Esophagus muscularis mucosa (tissue), 3 donors: ENCODE data around the gene TBC1D8.

Experiments
- POLR2A ChIP-seq: fragments of 450-650 bp; IDR thresholded peaks from one replicate; pipeline ENCODE4 v1.6.1; 2017; ENCODE audit warnings: antibody characterized with exemption, moderate library complexity, mild to moderate bottlenecking, low read depth
- TF ChIP-seq, protein P1 (sequence below), 3 experiments: fragments of 200-600 bp in 2 of 3; fragments of 450-650 bp in 1 of 3; sonication (generic) in 2 of 3; IDR thresholded peaks; one replicate each; pipeline ENCODE4 v1.5.1; 2017 to 2019; ENCODE audit warnings: antibody characterized with exemption in 3 of 3, mild to moderate bottlenecking in 2 of 3, moderate library complexity in 1 of 3

- TF ChIP-seq, protein P1, sequence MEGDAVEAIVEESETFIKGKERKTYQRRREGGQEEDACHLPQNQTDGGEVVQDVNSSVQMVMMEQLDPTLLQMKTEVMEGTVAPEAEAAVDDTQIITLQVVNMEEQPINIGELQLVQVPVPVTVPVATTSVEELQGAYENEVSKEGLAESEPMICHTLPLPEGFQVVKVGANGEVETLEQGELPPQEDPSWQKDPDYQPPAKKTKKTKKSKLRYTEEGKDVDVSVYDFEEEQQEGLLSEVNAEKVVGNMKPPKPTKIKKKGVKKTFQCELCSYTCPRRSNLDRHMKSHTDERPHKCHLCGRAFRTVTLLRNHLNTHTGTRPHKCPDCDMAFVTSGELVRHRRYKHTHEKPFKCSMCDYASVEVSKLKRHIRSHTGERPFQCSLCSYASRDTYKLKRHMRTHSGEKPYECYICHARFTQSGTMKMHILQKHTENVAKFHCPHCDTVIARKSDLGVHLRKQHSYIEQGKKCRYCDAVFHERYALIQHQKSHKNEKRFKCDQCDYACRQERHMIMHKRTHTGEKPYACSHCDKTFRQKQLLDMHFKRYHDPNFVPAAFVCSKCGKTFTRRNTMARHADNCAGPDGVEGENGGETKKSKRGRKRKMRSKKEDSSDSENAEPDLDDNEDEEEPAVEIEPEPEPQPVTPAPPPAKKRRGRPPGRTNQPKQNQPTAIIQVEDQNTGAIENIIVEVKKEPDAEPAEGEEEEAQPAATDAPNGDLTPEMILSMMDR (IDR thresholded peaks at IDR 0.05): no peak
- TF ChIP-seq POLR2A: no peak
Measured at GRCh38 chr2:101023327-101024107, 127.7 kb downstream of the TBC1D8 start.
